IPS DF 6.9 (cell line): ENCODE measurements around the gene HTR2A.
A peak's percentile ranks its signal among the peaks of the same experiment; 100 is the strongest.

ENCODE experiments used
- DNase-seq: peaks from one replicate; pipeline ENCODE4 v3.0.0-alpha.2; 2013; ENCODE audit warnings: low read depth, low spot score
- H3K27ac ChIP-seq: one replicate; pipeline ENCODE4 v1.5.1; 2013; ENCODE audit warnings: low read length, control low read depth
- H3K27me3 ChIP-seq: 2 replicates; pipeline ENCODE4 v1.6.1; 2013; ENCODE audit warnings: mild to moderate bottlenecking, low read length; ENCODE audit not compliant: control insufficient read depth, insufficient read depth
- H3K36me3 ChIP-seq: 2 replicates; pipeline ENCODE4 v1.6.1; 2013; ENCODE audit warnings: low read length; ENCODE audit not compliant: control insufficient read depth, insufficient read depth
- H3K4me1 ChIP-seq: 2 replicates; pipeline ENCODE4 v1.6.1; 2013; ENCODE audit warnings: low read length; ENCODE audit not compliant: control insufficient read depth, insufficient read depth
- H3K4me3 ChIP-seq: 2 replicates; pipeline ENCODE4 v1.5.1; 2013; ENCODE audit warnings: mild to moderate bottlenecking, low read length
- H3K9me3 ChIP-seq: 2 replicates; pipeline ENCODE4 v1.6.1; 2013; ENCODE audit warnings: low read length, inconsistent platforms; ENCODE audit not compliant: control insufficient read depth, insufficient read depth
- WGBS: extraction: QIAGEN DNeasy Blood & Tissue Kit; methylation state at CpG from one replicate; pipeline ENCODE4 v1.1.7; 2013; ENCODE audit warnings: mixed read lengths, missing lambda C conversion rate; ENCODE audit not compliant: insufficient read length, insufficient coverage; 5-methylcytosine and 5-hydroxymethylcytosine counted together

HTR2A gene

GRCh38 chr13:46796129-46796514 is 100.7 kb downstream of the HTR2A start:
- H3K9me3 ChIP-seq = no peaks in the 10 kb centered on the region
- H3K27me3 ChIP-seq = no peaks in the 10 kb centered on the region
- peak overlapping the region; percentile 97; the same call in 1 of the 2 replicates for H3K4me3 ChIP-seq
- H3K27ac ChIP-seq = no peak overlapping the region
- H3K36me3 ChIP-seq = no peaks in the 10 kb centered on the region
- no CpG with 5 or more reads among the region's 5 CpGs for WGBS
- no peak for DNase-seq
- peaks cover 2% of the 10 kb centered on the region; the same call in 1 of the 2 replicates for H3K4me1 ChIP-seq

DNA sequence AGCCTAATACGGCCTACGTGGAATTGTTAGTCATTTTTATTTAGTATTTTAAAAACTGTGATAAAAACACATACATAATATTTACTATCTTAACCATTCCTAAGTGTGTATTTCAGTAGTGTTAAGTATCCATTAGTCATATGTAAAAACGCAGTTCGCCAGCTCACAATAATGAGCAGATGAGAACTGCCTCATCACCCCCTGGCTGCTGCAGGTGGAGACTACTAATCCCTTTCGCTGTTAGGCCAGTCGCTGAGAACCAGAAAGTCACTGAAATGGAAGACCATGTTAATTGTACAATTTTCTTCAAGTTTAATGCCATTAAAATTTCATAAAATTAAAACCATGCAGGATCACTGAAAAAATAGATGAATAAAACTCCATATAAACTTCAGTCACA is 101.5 kb downstream of the HTR2A start:
- no peak overlapping the region for H3K27ac ChIP-seq
- no CpG with 5 or more reads among the region's 6 CpGs for WGBS
- no peaks in the 10 kb centered on the region for H3K9me3 ChIP-seq
- no peak for DNase-seq
- no peak overlapping the region for H3K4me3 ChIP-seq
- H3K27me3 ChIP-seq = no peaks in the 10 kb centered on the region
- H3K36me3 ChIP-seq = no peaks in the 10 kb centered on the region
- H3K4me1 ChIP-seq = peaks cover 2% of the 10 kb centered on the region; the same call in 1 of the 2 replicates

DNA sequence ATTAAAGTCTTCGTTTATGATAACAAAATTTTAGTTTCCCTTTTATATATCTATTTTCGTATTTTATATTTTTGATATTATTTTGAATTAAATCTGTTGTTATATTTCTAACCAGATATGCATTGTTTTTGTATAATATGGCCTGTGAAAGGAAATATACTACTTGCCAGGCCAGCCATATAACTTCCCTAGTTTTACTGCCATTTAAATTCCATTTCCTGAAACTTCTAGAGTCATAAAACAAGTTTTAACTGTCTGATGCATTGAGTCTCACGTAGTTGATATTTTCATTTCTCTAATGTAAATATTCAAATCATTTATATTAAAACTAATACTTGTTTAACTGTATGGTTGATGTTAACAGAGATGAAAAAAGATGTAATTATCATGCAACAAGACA is 113.3 kb downstream of the HTR2A start:
- DNase-seq = no peak
- Histone ChIP-seq H3K4me1 (no peaks in the 10 kb centered on the region), H3K36me3 (peaks cover 2% of the 10 kb centered on the region; the same call in 1 of the 2 replicates), H3K27me3 (no peaks in the 10 kb centered on the region), H3K27ac (no peak overlapping the region), H3K9me3 (no peaks in the 10 kb centered on the region), H3K4me3 (no peak overlapping the region)
- WGBS = no CpG with 5 or more reads among the region's 3 CpGs

DNA sequence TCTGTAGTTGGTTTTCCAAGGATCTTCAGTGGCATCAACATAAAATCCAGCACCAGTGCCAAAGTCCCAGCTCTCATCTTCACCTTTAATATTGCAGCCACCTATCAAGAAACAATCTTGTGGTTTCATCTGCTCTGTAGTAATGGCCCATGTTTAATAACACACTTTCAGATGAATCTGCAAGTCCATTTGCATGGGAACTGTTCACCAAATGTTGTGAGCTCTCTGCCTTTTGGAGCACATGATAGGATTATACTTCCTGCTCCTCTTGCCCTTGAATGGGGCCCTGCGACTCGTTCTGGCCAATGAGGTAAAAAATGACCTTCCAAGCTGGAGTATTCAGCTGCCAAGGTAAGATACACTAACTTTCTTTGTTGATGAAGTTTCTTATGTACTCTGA is 114.2 kb downstream of the HTR2A start:
- no peak for DNase-seq
- WGBS = no CpG with 5 or more reads among the region's 2 CpGs
- no peak overlapping the region for H3K27ac ChIP-seq
- peaks cover 2% of the 10 kb centered on the region; the same call in 1 of the 2 replicates for H3K36me3 ChIP-seq
- H3K9me3 ChIP-seq = no peaks in the 10 kb centered on the region
- no peaks in the 10 kb centered on the region for H3K4me1 ChIP-seq
- H3K27me3 ChIP-seq = no peaks in the 10 kb centered on the region
- no peak overlapping the region for H3K4me3 ChIP-seq

- no peaks in the 10 kb centered on the region for H3K4me1 ChIP-seq
- WGBS = no CpG with 5 or more reads among the region's 1 CpG
- no peaks in the 10 kb centered on the region for H3K9me3 ChIP-seq
- no peak for DNase-seq
- H3K27me3 ChIP-seq = no peaks in the 10 kb centered on the region
- H3K4me3 ChIP-seq = no peak overlapping the region
- no peak overlapping the region for H3K27ac ChIP-seq
- peaks cover 2% of the 10 kb centered on the region; the same call in 1 of the 2 replicates for H3K36me3 ChIP-seq
These were observed 114.8 kb downstream of the HTR2A start for GRCh38 chr13:46782066-46782465.
